GM15510 (cell line): ENCODE data around the gene MRPL24.

Source experiments
- POLR2A ChIP-seq: IDR thresholded peaks from 3 replicates; pipeline ENCODE4 v1.6.1; 2011; ENCODE audit warnings: borderline replicate concordance; ENCODE audit not compliant: insufficient read length; ENCODE audit errors: extremely low read depth

MRPL24 gene

DNA sequence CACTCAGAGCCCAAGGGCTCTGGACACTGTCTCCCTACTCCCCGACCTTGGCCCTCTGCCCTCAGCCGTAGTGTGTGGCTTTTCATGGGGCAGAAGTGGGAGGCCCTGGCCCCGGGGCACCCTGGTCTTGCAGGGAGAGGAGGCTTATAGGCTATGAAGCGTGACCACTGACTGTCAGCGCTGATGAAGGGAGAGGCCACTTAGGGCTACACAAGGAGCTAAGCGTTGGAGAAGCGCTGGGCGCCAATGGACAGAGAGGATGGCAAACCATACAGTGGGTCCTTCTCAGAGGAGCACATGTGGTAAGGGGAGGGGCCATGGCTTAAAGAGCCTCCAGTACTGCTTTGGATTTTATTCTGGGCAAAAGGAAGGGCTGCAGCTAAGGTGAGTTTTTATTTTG lies 43.4 kb downstream of the MRPL24 start:
- TF ChIP-seq POLR2A = no peak

DNA sequence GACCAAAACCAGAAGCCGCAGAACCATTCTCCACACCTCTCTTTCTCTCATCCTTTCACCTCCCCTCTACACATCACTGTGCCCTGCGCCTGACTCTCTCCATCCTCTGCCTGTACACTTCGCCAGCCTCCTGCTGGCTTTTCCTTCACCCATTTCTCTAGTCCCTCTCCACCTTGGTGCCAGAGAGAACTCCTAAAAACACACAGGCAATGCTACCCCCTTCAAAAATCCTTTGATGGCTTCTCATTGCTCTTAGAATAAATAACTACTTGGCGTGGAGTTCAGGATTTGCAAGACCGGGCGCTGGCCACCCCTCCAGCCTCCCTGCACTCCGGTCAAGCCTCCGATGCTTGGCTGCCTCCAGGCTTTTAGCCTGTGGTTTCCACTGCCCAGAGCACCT lies 44.1 kb downstream of the MRPL24 start:
- TF ChIP-seq POLR2A = no peak

DNA sequence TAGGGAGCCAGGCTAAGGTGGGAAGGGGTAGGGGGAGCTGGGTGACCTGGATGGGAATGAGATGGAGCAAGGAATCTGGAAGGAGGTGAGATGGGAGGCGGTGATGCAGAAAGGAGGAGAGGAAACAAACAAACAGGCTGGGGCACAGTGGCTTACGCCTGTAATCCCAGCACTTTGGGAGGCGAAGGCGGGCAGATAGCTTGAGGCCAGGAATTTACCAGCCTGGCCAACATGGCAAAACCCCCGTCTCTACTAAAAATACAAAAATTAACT lies 46.3 kb downstream of the MRPL24 start:
- no peak for TF ChIP-seq POLR2A

DNA sequence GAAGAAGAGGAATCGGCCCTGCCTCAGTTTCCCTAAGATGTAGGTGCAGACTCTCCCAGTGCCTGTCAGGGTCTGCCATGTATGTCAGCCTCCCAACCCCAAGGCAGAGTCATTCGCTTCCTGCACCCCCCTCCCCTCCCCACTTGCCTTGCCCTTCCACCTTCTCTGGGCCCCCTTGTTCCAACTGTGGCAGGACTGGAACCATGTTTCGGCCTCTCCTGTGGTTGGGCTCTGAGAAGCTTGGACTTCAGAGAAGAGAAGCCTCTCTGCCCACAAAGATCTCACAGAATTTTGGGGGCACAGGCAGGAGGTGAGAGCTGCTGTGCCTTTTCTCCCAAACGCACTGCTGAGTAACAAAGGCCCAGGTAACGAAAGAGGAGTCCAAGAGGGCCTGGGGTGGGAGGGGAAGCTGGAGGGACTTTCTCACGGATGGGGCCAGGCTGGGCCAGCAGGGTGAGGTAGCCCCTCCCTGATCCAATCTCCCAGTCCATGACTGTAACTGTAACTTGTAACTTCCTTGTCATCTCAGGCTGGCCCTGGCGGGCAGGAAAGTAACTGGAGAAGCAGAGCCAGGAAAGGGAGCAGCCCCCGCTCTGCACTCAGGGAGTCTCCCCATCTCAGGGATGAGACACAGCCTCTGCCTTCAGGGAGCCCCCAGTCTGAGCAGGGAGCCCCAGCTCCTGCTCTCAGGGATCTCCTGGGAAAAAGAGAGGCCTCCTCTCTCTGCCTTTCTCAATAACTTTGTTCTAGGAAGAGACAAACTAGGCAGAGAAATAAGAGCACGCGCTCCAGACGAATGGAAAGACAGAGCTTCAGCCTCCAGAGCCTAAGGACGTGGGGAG lies 46.8 kb downstream of the MRPL24 start:
- no peak for TF ChIP-seq POLR2A

DNA sequence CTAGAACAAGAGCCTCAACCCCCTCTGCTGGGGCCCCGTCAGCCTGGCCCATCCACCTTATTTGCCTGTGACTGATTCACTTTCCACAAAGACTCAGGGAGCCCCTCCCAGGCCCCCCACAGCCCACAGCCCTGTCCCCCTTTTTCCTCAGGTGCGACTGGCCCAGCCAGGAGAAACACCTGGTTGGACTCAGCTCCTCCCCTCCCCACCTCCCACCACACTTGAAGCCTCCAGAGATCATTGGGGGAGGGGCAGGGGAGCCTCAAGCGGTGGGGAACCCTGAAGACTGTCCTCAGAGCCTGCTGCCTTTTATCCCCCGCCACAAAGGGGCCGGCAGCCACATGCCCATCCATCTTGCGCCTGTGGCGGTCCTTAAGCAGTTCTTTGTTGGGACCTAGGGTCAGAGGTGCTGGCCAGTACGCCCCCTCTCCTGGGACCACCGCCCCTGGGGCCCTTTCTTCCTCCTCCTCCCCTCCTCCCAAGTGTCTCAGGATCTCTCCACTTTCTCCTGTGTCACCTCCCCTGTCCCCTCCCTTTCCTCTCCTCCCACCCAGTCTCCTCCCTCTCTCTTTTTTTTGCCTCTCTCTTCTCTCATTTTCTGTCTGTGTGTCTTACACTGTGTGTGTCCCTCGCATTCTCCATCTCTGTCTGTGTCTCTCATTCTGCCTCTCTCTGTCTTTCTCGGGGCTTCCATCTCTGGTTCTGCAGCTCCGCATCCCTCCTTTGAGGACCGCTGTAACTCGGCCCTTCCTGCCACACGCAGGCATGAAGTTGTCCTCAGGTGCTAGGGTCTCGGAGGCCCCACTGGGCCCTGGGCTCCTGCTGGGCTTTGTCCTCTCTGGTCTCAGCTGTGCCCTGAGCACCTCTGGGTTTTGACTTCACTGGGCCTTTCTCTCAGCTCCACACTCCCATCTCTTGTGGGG lies 47.7 kb downstream of the MRPL24 start:
- TF ChIP-seq POLR2A = no peak

DNA sequence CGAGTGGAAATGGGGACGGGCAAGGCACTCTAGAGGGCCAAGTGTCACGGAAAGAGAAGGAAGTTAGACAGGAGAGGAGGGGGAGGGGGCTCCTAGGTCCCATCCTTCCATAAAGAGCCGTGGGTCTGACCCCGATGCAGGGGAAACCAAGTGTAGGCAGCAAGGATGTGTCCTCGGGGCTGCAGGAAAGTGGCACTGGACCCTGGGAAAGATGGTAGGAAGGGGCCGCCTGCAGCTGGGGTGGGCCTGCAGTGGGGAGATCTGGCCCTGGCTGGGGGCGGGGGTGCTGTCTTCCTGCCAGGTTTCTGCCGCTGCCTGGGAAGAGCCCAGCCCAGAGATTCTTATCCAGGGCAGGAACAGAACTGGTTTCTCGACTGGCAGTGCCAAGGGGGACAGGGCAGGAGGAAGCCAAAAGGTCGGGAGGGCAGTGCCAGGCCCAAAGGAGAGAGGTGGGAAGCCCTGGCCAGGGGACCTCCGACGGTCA lies 48.4 kb downstream of the MRPL24 start:
- no peak for TF ChIP-seq POLR2A

DNA sequence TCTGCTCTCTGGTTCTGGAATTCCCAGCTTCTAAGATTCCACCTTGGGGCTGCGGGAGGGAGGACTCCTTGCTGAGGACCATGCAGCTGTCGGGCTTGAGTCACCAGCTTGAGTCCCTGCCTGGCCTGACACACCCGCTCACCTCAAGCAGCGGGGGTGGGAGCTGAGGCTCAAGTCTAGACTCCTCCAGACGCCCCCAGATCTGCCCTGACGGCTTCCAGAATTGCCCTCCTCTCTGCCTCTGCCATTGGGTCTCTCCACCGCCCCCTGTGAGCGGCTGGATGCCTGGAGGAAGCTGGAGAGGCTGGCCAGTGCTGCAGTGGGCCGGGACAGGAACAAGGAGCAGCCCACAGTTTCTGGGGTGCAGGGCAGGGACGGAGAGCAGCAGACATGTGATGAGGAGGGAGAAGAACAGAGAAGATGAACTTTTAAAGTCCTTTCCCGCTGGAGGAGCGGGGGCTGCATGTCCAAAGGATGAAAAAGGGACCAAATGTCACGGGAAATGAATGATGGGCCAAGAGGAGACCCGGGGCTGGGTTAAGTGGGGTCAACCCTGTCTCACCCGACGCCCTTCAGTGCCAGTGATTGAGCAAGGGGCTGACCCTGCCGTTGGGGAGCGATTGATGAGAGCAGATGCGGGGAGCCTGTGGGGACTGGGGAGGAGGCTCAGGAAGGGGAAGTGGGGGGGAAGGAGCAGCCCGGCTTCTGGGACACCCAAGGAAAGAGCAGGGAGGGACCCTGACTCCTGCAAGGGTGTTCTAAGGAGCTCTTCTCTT lies 49.0 kb downstream of the MRPL24 start:
- no peak for TF ChIP-seq POLR2A

DNA sequence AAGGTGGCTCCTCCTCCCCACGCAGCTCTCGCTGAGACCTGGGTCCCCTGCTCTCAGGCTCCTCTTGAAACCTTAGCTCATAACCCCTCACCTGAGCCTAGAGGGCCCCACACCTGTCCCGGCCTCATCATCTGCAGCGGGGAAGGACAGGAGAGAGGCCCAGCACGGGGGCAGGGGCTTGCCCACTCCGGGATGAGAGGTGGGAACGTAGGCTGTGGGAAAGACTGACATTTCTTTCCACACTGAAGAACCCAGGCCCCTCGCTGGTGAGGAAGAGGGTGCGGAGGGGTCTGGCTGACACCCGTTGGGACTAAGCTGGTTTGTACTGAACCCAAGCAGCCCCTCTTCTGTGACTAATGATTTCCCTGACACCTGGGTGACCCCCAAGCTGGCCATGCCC lies 49.7 kb downstream of the MRPL24 start:
- no peak for TF ChIP-seq POLR2A

DNA sequence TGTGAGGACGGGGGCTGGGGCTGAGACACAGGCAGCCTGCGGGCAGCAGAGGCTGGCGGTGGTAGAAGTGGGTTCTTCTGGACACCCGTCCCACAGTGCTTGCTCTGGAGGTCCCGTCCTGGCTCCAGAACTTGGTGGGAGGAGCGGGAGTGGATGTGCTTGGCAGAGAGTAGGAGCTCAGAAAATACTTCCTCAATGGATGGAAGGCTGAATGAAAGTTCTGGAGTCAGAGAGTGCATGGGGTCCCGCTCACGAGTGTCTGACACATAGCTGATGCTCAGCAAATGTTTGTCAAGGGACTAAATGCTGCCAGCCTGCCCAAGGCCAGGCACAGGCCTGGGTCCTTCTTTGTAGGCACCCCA lies 50.2 kb downstream of the MRPL24 start:
- no peak for TF ChIP-seq POLR2A

DNA sequence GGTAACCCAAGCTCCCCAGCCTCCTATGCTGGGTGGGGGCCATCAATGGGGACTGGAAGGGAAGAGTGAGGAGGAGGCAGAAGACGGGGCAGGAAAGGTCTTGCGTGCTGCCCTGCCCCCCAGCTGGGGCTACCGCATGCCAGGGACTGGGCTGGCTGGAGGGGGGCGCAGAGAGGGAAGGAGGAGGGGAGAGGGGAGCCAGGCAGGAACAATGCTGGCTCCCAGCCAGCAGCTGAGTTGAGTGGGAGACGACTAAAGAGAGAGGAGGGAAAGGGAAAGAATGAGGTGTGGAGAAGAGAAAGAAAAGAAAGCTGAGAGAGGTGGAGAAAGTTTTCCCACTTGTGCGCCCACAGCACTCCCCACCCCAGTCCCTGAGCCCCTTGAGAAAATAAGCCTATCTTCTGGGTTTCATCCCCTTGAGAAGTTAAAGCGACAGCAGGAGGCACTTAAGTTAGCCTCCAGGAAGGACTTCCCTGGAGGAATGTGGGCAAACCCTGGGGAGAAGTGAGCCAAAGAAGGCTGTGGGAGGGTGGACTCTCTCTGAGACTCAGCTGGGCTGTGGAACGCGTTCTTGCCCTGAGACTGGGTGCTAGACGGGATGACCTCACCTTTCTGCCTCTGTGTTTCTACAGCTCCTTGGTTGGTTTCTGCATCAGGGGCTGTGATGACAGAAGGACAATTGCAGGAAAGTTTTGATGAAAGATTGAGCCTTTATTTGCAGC lies 50.8 kb downstream of the MRPL24 start:
- TF ChIP-seq POLR2A = no peak

DNA sequence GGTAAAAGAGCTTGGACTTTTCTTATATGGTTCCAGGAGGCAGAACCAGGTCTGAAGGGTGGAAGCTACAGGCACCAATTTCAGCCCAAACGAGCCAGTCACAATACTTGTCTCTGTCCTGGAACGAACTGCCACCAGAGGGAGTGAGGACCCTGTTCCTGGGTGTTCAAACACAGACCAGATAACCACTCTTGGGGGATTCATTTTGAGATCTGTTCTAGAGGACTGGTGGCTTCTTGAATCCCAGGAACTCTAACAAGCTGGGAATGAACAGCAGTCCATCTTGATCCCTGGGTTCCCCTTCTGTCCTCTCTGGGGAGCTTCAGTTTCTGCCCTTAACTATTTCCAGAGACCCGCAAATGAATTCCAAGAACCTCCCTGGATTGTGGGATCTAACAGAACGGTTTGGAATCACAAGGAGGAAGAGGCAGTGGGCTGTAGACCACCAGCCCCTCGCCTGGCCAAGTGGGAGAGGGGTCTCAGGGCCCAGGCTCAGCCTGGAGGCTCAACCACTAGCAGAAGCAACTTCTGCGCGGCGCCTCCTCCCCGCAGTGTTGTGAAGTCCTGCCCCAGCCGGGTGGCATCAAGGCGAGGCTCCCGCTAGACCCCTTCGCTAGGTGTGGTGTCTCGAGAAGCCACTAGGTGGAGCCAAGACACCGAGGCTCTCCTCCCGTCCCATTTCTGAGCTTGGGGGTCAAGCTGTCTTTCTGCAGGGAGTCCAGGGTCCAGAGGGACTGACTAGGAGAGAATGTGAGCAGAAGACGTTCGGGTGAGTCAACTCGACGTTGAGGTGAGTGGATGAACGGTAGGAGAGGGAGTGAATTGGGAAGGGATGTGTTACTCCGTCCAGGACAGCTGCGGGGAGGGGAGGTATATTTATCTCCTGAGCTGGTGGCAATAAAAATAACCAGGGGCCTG lies 51.6 kb downstream of the MRPL24 start:
- TF ChIP-seq POLR2A = no peak
